Neural progenitor cell (in vitro differentiated cells): Measurements from ENCODE around the gene SLC12A7. TPM values are rescaled to one million over a fixed set of nuclear protein-coding genes. Genes with fewer than 3 reads are reported as not detected.

ENCODE experiments used
- DNase-seq: peaks from one replicate; pipeline ENCODE4 v3.0.0-alpha.2; 2016; ENCODE audit warnings: low spot score
- H2AFZ ChIP-seq: fragments of 200-600 bp; sonication (generic); replicated peaks from 2 replicates; pipeline ENCODE4 v1.6.1; 2016; ENCODE audit warnings: antibody characterized with exemption
- H3F3A ChIP-seq: fragments of 200-600 bp; sonication (generic); 2 replicates; pipeline ENCODE4 v1.6.1; 2016; ENCODE audit warnings: antibody characterized with exemption, low read depth
- H3K27ac ChIP-seq: fragments of 200-600 bp; sonication (generic); 2 replicates; pipeline ENCODE4 v1.5.1; 2016; ENCODE audit warnings: mild to moderate bottlenecking
- H3K27me3 ChIP-seq: fragments of 200-600 bp; sonication (generic); 2 replicates; pipeline ENCODE4 v1.6.1; 2016; ENCODE audit warnings: mild to moderate bottlenecking, moderate library complexity
- H3K36me3 ChIP-seq: fragments of 200-600 bp; sonication (generic); 2 replicates; pipeline ENCODE4 v1.5.1; 2016
- H3K4me1 ChIP-seq: fragments of 200-600 bp; sonication (generic); 2 replicates; pipeline ENCODE4 v1.6.1; 2016; ENCODE audit warnings: mixed run types
- H3K4me2 ChIP-seq: fragments of 200-600 bp; sonication (generic); 2 replicates; pipeline ENCODE4 v1.6.1; 2016
- H3K4me3 ChIP-seq: fragments of 200-600 bp; sonication (generic); 2 replicates; pipeline ENCODE4 v1.5.1; 2016
- H3K79me2 ChIP-seq: fragments of 200-600 bp; sonication (generic); 2 replicates; pipeline ENCODE4 v1.6.1; 2016; ENCODE audit warnings: low read depth
- H3K9ac ChIP-seq: fragments of 200-600 bp; sonication (generic); 2 replicates; pipeline ENCODE4 v1.6.1; 2016
- H3K9me3 ChIP-seq: fragments of 200-600 bp; sonication (generic); 2 replicates; pipeline ENCODE4 v1.5.1; 2016; ENCODE audit warnings: low read depth
- H4K20me1 ChIP-seq: fragments of 200-600 bp; sonication (generic); 2 replicates; pipeline ENCODE4 v1.6.1; 2016; ENCODE audit warnings: low read depth
- H3K27ac Mint-ChIP-seq: 3 replicates; pipeline ENCODE4 v1.8.0; 2021; ENCODE audit warnings: mixed read lengths
- H3K27me3 Mint-ChIP-seq: 2 replicates; pipeline ENCODE4 v1.8.0; 2022; ENCODE audit warnings: low read depth, mild to moderate bottlenecking, inconsistent platforms, moderate library complexity, mixed read lengths; ENCODE audit not compliant: insufficient read depth
- H3K36me3 Mint-ChIP-seq: 3 replicates; pipeline ENCODE4 v1.8.0; 2021; ENCODE audit warnings: mixed read lengths
- H3K4me1 Mint-ChIP-seq: 3 replicates; pipeline ENCODE4 v1.8.0; 2021; ENCODE audit warnings: mixed read lengths
- H3K4me3 Mint-ChIP-seq: 3 replicates; pipeline ENCODE4 v1.8.0; 2021; ENCODE audit warnings: mild to moderate bottlenecking, moderate library complexity, mixed read lengths
- H3K9me3 Mint-ChIP-seq: 3 replicates; pipeline ENCODE4 v1.8.0; 2020; ENCODE audit warnings: mixed read lengths
- CTCF ChIP-seq: fragments of 200-600 bp; sonication (generic); IDR thresholded peaks from 2 replicates; pipeline ENCODE4 v1.5.1; 2017; ENCODE audit warnings: antibody characterized with exemption, mild to moderate bottlenecking
- EZH2 ChIP-seq: fragments of 200-600 bp; sonication (generic); IDR thresholded peaks from 2 replicates; pipeline ENCODE4 v1.6.1; 2017; ENCODE audit warnings: antibody characterized with exemption, mild to moderate bottlenecking, moderate library complexity
- EZH2phosphoT487 ChIP-seq: fragments of 200-600 bp; sonication (generic); IDR thresholded peaks from 2 replicates; pipeline ENCODE4 v1.6.1; 2017; ENCODE audit warnings: antibody characterized with exemption
- total RNA-seq: library from RNA; depleted of rRNA; stranded (reverse); fragments of >200 nt; gene quantifications from 2 replicates; pipeline ENCODE4 v1.2.3, GENCODE V29; 2015; ENCODE audit warnings: low replicate concordance

SLC12A7 gene
- total RNA-seq, 1 donor from 2014 or later: 7.5 TPM

DNA sequence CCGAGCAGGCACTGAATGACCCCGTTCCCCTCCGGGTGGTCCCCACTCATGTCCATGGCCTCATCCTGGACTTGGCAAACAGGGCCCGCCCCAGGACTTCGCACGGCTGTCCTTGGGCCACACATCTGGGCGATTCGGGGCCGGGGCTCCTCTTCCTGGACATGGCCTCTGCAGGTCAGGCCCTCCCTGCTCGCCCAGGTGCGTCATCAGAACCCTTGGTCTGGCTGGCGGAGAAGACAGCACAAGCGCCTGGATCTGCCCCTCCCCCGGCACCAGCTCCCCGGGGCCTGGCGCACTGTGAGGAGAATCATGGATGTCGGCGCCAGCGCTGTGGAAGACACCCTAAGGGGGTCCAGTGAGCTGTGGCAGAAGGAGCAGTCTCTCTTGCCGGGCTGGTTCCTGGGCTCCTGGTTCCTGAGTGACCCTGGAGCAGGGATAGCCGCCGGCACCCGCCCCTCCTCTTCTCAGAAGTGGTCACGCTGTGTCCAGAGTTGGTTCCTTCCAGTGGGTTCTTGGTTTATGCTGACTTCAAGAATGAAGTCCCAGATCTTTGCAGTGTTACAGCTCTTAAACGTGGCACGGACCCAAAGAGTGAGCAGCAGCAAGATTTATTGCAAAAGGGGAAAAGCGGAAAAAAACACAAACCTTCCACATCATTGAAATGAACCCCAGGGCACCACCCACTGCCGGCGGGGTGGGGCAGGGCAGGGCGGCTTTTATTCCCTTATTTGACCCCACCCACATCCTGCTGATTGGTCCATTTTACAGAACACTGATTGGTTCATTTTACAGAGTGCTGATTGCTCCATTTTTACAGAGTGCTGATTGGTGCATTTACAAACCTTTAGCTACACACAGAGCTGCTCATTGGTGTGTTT lies 25.9 kb upstream of the SLC12A7 start:
- Mint-ChIP-seq H3K4me3 (no peak overlapping the region), H3K27ac (peak overlapping the region; percentile 85), H3K36me3 (no peaks in the 10 kb centered on the region), H3K4me1 (peaks cover 32% of the 10 kb centered on the region), H3K9me3 (peaks cover 3% of the 10 kb centered on the region), H3K27me3 (peaks cover 6% of the 10 kb centered on the region)
- H3K27ac ChIP-seq: no peak overlapping the region
- H4K20me1 ChIP-seq: no peaks in the 10 kb centered on the region
- TF ChIP-seq EZH2phosphoT487: no peak
- no peak for TF ChIP-seq CTCF
- H3K4me2 ChIP-seq: no peak overlapping the region
- H2AFZ ChIP-seq: no peak overlapping the region
- no peaks in the 10 kb centered on the region for H3K36me3 ChIP-seq
- no peak overlapping the region for H3K9ac ChIP-seq
- H3K4me1 ChIP-seq: peaks cover 6% of the 10 kb centered on the region
- H3K79me2 ChIP-seq: no peaks in the 10 kb centered on the region
- H3K27me3 ChIP-seq: no peaks in the 10 kb centered on the region
- H3K4me3 ChIP-seq: no peak overlapping the region
- H3K9me3 ChIP-seq: no peaks in the 10 kb centered on the region
- no peaks in the 10 kb centered on the region for H3F3A ChIP-seq
- DNase-seq: no peak

- Histone ChIP-seq H2AFZ (no peak overlapping the region), H3K9ac (no peak overlapping the region), H3K4me2 (no peak overlapping the region), H3K79me2 (no peaks in the 10 kb centered on the region), H4K20me1 (no peaks in the 10 kb centered on the region), H3K27ac (no peak overlapping the region), H3K36me3 (no peaks in the 10 kb centered on the region), H3K4me3 (no peak overlapping the region), H3K27me3 (no peaks in the 10 kb centered on the region), H3F3A (no peaks in the 10 kb centered on the region), H3K4me1 (peaks cover 6% of the 10 kb centered on the region), H3K9me3 (no peaks in the 10 kb centered on the region)
- H3K27ac Mint-ChIP-seq: peak overlapping the region; percentile 40
- H3K4me1 Mint-ChIP-seq: peaks cover 29% of the 10 kb centered on the region
- peaks cover 3% of the 10 kb centered on the region for H3K9me3 Mint-ChIP-seq
- no peak for DNase-seq
- no peak for TF ChIP-seq EZH2
- TF ChIP-seq CTCF: no peak
- no peak for TF ChIP-seq EZH2phosphoT487
- peaks cover 6% of the 10 kb centered on the region for H3K27me3 Mint-ChIP-seq
- H3K36me3 Mint-ChIP-seq: no peaks in the 10 kb centered on the region
- H3K4me3 Mint-ChIP-seq: peak overlapping the region; percentile 32
Observed at GRCh38 chr5:1136814-1137213, 25.0 kb upstream of the SLC12A7 start.

GRCh38 chr5:1135696-1136525 lies 24.0 kb upstream of the SLC12A7 start:
- no peak overlapping the region for H3K4me2 ChIP-seq
- Mint-ChIP-seq H3K4me1 (peaks cover 29% of the 10 kb centered on the region), H3K9me3 (peaks cover 3% of the 10 kb centered on the region), H3K36me3 (no peaks in the 10 kb centered on the region), H3K27ac (peak overlapping the region; percentile 78), H3K4me3 (peak overlapping the region; percentile 8), H3K27me3 (peaks cover 6% of the 10 kb centered on the region)
- no peaks in the 10 kb centered on the region for H3K36me3 ChIP-seq
- no peaks in the 10 kb centered on the region for H3K79me2 ChIP-seq
- DNase-seq: no peak
- H4K20me1 ChIP-seq: no peaks in the 10 kb centered on the region
- no peak overlapping the region for H2AFZ ChIP-seq
- H3K4me3 ChIP-seq: no peak overlapping the region
- H3K27me3 ChIP-seq: no peaks in the 10 kb centered on the region
- TF ChIP-seq CTCF (no peak), EZH2 (no peak), EZH2phosphoT487 (no peak)
- H3F3A ChIP-seq: no peaks in the 10 kb centered on the region
- no peak overlapping the region for H3K9ac ChIP-seq
- peaks cover 6% of the 10 kb centered on the region for H3K4me1 ChIP-seq
- no peaks in the 10 kb centered on the region for H3K9me3 ChIP-seq
- H3K27ac ChIP-seq: no peak overlapping the region
